Retinal pigment epithelial cell (primary cell): ENCODE data around the gene HSPA12A.

Experiments used
- DNase-seq: peaks from one replicate; pipeline ENCODE4 v3.0.0-alpha.2; 2010; ENCODE audit warnings: low read depth
- H3K4me3 ChIP-seq: 2 replicates; pipeline ENCODE4 v1.5.1; 2011; ENCODE audit warnings: mild to moderate bottlenecking, low read length, control low read depth, moderate library complexity
- CTCF ChIP-seq: conservative IDR thresholded peaks from 2 replicates; pipeline ENCODE4 v1.5.1; 2011; ENCODE audit warnings: low read depth, low read length, control low read depth, inconsistent platforms

Gene HSPA12A

DNA sequence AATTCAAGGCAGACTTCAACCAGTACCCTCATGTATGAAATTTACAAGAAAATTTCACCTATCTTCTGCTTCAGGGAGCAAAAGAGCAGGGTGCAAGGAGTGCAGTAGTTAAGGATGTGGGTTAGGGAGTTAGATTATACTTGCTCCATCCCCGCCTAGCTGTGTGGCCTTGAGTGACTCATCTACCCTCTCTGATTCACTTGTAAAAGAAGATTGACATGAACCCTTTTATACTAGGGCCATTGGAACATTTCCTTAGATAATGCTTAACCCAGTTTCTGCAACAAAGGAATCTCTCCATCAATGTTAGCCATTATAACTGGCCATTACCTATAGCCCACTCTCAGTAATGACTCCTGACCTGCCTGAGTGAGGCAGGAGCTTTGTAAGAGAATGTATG lies 10.2 kb upstream of the HSPA12A start:
- no peak for DNase-seq
- no peak for TF ChIP-seq CTCF
- no peak overlapping the region for H3K4me3 ChIP-seq

DNA sequence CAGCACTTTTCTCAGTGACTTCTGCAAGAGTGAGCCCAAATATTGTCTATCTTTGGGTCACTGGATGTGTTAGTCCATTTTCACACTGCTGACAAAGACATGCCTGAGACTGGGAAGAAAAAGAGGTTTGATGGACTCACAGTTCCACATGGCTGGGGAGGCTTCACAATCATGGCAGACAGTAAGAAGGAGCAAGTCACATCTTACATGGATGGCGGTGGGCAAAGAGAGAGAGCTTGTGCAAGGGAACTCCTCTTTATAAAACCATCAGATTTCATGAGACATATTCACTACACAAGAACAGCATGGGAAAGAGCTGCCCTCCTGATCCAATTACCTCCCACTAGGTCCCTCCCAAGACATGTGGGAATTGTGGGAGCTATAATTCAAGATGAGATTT lies 6.1 kb upstream of the HSPA12A start:
- TF ChIP-seq CTCF, result no peak
- no peak for DNase-seq
- H3K4me3 ChIP-seq, result no peak overlapping the region

DNA sequence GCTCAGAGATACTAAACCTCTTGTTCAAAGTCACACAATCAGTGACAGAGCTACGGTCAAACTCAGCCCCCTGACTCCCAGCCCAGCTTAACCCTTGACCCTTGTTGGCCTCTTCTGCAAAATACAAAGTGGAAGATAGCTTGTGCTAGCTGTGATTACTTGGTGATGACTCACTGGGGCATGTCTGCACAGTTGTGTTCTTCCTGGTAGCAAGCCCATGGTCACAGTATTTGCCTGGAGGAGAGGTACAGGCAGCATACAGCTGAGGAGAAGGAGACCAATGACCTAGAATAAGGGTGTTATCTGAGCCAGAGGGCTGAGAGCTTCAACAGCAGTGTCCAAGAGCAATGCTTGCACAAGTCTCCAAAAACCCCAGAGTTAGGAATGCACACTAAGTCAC lies 5.7 kb upstream of the HSPA12A start:
- H3K4me3 ChIP-seq, result no peak overlapping the region
- TF ChIP-seq CTCF, result no peak
- no peak for DNase-seq

DNA sequence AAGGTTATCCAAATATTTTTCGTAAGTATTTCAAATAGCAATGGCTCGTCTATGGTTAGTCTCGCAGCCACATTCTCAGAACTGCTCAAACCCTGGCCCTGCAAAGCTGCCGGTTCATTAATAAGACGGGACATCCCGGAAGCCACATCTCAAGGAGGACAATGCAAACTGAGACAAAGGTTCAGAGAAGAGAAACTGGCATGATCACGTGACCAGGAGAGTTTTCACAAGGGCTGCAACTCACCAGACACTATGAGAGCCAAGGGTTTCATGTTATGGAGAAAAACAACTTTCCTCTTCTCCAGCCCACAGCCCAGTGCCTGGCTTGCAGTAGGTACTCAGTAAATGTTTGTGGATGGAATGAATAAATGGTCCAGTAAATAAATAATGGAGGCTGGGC lies 5.0 kb upstream of the HSPA12A start:
- no peak overlapping the region for H3K4me3 ChIP-seq
- no peak for DNase-seq
- TF ChIP-seq CTCF, result no peak

DNA sequence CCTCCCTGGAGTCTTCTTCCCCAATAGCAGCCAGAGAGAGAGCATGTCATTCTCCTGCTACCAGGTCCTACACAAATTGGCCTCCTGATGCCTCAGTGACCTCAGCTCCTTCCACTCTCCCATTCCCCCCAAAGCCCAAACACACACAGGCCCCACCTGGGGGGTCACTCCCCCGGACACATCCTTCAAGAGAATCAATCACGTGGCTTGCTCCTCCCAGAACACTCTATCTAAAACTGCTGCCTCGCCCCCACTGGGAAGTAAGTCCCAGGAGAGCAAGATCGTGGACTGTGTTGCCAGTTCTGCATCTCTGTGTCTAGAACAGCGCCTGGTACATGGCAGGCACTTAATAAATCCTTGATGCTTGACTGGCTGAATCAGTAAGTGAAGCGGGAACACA lies 2.5 kb upstream of the HSPA12A start:
- TF ChIP-seq CTCF, result no peak
- DNase-seq, result no peak
- H3K4me3 ChIP-seq, result no peak overlapping the region

- TF ChIP-seq CTCF, result no peak
- no peak for DNase-seq
- H3K4me3 ChIP-seq, result no peak overlapping the region
These were observed 1.9 kb upstream of the HSPA12A start for GRCh38 chr10:116744163-116744753.

DNA sequence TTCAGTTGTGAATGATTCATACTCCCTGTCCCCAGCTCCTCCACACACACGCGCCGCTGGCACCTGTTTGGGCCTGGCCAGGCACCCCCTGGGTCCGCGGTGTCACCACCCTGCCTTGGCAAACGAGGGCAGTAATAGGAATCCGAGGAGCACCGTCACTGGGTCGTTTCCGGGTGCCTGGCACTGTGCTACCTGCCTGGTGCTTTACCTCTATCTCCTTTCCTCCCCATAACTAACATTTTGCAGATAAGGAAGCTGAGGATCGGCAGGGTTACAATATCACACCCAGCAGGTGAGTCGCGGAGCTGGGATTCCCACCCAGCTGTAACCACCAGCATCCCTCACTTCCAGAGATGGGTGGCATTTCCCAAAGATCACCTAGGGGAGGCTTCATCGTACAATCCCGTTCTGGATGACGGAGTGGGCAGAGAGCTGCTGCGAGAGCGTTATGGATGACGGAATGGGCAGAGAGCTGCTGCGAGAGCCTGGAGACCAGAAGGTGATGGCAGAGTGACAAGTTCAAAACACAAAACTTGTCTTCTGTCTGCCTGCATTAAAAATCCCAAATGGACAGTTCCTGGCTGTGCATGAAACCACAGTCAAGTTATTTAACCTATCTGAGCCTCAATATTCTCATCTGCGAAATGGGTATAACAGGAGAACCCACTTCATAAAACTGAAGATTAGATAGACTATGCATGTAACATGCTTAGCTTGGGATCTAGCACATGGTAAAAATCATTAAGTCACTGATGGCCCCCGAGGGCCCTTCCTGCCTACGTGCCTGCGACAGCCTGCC lies 1.1 kb upstream of the HSPA12A start:
- H3K4me3 ChIP-seq, result peak overlapping the region; percentile 41
- no peak for DNase-seq
- no peak for TF ChIP-seq CTCF
